ENCODE results near the gene SIGLEC7.

Gene SIGLEC7

DNA sequence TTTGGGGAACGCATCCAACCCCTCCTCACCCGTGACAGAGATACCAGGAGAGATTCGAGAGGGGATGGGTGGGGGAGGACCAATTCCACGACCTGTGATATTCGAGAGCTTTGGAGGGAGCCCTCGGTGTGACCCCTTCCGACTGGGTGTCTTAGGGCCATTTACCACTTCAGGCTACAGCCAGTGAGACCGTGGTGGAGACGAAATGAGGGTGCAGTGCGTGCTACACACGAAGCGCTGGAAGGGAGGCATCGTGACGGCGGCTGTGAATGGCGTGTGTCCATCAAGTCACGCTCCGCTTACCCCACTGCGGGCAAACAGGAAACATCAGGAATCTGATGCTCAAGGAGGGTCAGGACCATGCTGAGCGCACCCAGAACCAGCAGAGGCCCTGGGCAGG is 44.3 kb upstream of the SIGLEC7 start:
- no peak for DNase-seq (ENCODE audit: extremely low read depth, low read depth)
- no peak for TF ChIP-seq CTCF (IDR thresholded peaks at IDR 0.05; ENCODE audit: low read depth, low read length)

DNA sequence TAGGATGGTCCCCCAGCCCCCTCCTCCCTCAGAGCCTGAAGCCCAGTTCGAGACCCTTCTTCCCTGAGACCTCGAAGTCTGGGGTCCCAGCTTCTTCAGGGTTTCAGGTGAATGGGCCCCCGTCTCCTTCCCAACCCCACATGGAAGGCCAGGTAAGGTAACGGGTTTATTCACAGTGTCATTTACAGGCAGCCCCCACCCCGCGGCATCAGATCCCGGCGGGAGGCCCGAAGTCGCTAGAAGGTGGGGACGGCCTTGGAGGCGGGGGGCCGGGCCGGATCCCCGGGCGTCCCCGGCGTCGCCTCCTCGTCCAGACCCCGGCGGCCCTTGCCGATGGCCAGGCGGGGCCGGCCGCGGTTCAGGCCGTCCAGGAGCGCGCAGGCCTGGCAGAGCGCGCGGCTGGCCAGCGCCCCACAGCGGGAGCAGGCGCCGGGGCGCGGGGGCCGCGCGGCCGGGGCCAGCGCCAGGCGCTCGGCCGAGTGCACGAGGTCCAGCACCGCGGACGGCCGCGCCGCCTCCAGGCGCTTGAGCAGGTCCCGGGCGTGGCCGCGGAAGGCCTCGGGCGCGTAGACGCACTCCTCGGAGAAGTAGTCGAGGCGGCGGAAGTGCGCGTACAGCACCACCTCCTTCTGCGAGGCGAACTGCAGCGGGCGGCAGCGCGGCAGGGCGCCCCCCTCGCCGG is 43.6 kb upstream of the SIGLEC7 start:
- no peak for DNase-seq (ENCODE audit: extremely low read depth, low read depth)
- TF ChIP-seq CTCF (IDR thresholded peaks at IDR 0.05; ENCODE audit: low read depth, low read length), result no peak

DNA sequence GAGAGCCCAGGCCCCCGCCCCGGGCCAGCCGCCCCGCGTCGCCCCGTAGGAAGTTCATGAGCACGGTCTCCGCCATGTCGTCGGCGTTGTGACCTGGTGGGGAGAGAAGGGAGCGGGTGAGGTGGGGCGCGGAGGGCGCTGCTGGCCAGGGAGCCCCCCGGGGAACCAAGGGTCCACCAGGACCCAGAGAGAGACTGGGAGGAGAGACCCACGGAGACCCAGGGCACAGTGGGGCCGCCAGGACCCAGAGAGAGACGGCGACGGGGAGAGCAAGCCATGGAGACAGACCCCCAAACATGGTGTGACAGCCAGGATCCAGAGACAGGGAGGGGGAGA is 43.1 kb upstream of the SIGLEC7 start:
- TF ChIP-seq CTCF (IDR thresholded peaks at IDR 0.05; ENCODE audit: low read depth, low read length), result no peak
- no peak for DNase-seq (ENCODE audit: extremely low read depth, low read depth)

GRCh38 chr19:51100601-51101000 is 41.5 kb upstream of the SIGLEC7 start:
- DNase-seq (ENCODE audit: extremely low read depth, low read depth), result no peak
- TF ChIP-seq CTCF (IDR thresholded peaks at IDR 0.05; ENCODE audit: low read depth, low read length), result no peak

- DNase-seq (ENCODE audit: extremely low read depth, low read depth), result no peak
- TF ChIP-seq CTCF (IDR thresholded peaks at IDR 0.05; ENCODE audit: low read depth, low read length), result no peak
Measured at GRCh38 chr19:51101171-51101865, 40.8 kb upstream of the SIGLEC7 start.

DNA sequence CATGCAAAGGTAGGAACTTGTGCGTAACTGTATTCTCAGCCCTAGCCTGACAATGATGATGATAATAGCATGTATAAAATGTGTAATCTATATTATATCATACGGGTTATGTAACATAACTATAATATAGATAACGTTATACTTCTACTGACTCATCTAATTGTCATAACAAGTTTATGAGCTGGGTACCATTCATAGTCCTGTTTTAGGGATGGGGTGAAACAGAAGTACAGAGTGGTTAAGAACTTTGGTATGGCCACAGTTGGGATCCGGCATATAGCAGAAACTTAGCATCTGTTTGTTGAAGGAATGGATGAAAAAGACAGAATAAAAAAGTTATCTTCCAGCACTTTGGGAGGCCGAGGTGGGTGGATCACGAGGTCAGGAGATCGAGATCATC is 39.1 kb upstream of the SIGLEC7 start:
- DNase-seq (ENCODE audit: extremely low read depth, low read depth), result no peak
- no peak for TF ChIP-seq CTCF (IDR thresholded peaks at IDR 0.05; ENCODE audit: low read depth, low read length)

GRCh38 chr19:51103926-51104341 is 38.2 kb upstream of the SIGLEC7 start:
- no peak for DNase-seq (ENCODE audit: extremely low read depth, low read depth)
- TF ChIP-seq CTCF (IDR thresholded peaks at IDR 0.05; ENCODE audit: low read depth, low read length), result no peak
